Parathyroid adenoma (tissue), 2 donors: ENCODE data around the gene JAKMIP3.

Experiments used
- H2AFZ ChIP-seq: fragments of 300-600 bp; sonication (generic); one replicate; pipeline ENCODE4 v1.7.0; 2017; ENCODE audit warnings: antibody characterized with exemption, mild to moderate bottlenecking
- H3K27ac ChIP-seq: fragments of 300-600 bp; sonication (generic); one replicate; pipeline ENCODE4 v1.7.0; 2017
- H3K27me3 ChIP-seq: fragments of 300-600 bp; sonication (generic); one replicate; pipeline ENCODE4 v1.7.0; 2017; ENCODE audit warnings: low read length; ENCODE audit not compliant: control insufficient read depth, insufficient read depth
- H3K36me3 ChIP-seq: fragments of 300-600 bp; sonication (generic); one replicate; pipeline ENCODE4 v1.7.0; 2017; ENCODE audit warnings: low read length; ENCODE audit not compliant: control insufficient read depth, insufficient read depth
- H3K4me1 ChIP-seq: fragments of 300-600 bp; sonication (generic); one replicate; pipeline ENCODE4 v1.7.0; 2017; ENCODE audit warnings: control low read depth
- H3K4me2 ChIP-seq: fragments of 300-600 bp; sonication (generic); one replicate; pipeline ENCODE4 v1.7.0; 2017; ENCODE audit warnings: low read length
- H3K4me3 ChIP-seq: fragments of 300-600 bp; sonication (generic); one replicate; pipeline ENCODE4 v1.7.0; 2017; ENCODE audit warnings: low read depth, low read length
- H3K79me2 ChIP-seq: fragments of 300-600 bp; sonication (generic); one replicate; pipeline ENCODE4 v1.7.0; 2017; ENCODE audit warnings: control low read depth
- H3K9ac ChIP-seq: fragments of 300-600 bp; sonication (generic); one replicate; pipeline ENCODE4 v1.7.0; 2017; ENCODE audit warnings: mild to moderate bottlenecking
- H3K9me3 ChIP-seq: fragments of 300-600 bp; sonication (generic); one replicate; pipeline ENCODE4 v1.7.0; 2017; ENCODE audit warnings: low read length; ENCODE audit not compliant: control insufficient read depth
- TF ChIP-seq, protein P1 (sequence below): fragments of 300-600 bp; sonication (generic); IDR thresholded peaks from one replicate; pipeline ENCODE4 v1.7.0; 2017; ENCODE audit warnings: antibody characterized with exemption, mild to moderate bottlenecking
- donor health status: primary hyperparathyroidism.

The JAKMIP3 gene

GRCh38 chr10:132027423-132027983, 38.2 kb upstream of the JAKMIP3 start:
- TF ChIP-seq, protein P1, sequence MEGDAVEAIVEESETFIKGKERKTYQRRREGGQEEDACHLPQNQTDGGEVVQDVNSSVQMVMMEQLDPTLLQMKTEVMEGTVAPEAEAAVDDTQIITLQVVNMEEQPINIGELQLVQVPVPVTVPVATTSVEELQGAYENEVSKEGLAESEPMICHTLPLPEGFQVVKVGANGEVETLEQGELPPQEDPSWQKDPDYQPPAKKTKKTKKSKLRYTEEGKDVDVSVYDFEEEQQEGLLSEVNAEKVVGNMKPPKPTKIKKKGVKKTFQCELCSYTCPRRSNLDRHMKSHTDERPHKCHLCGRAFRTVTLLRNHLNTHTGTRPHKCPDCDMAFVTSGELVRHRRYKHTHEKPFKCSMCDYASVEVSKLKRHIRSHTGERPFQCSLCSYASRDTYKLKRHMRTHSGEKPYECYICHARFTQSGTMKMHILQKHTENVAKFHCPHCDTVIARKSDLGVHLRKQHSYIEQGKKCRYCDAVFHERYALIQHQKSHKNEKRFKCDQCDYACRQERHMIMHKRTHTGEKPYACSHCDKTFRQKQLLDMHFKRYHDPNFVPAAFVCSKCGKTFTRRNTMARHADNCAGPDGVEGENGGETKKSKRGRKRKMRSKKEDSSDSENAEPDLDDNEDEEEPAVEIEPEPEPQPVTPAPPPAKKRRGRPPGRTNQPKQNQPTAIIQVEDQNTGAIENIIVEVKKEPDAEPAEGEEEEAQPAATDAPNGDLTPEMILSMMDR: no peak
- no peaks in the 10 kb centered on the region for H3K4me1 ChIP-seq
- no peak overlapping the region for H3K4me2 ChIP-seq
- no peak overlapping the region for H3K9ac ChIP-seq
- no peak overlapping the region for H3K27ac ChIP-seq
- no peaks in the 10 kb centered on the region for H3K27me3 ChIP-seq
- no peak overlapping the region for H2AFZ ChIP-seq
- no peak overlapping the region for H3K4me3 ChIP-seq
- H3K79me2 ChIP-seq: no peaks in the 10 kb centered on the region
- no peaks in the 10 kb centered on the region for H3K9me3 ChIP-seq
- H3K36me3 ChIP-seq: no peaks in the 10 kb centered on the region

- Histone ChIP-seq H3K9me3 (no peaks in the 10 kb centered on the region), H3K9ac (no peak overlapping the region), H2AFZ (no peak overlapping the region), H3K4me3 (no peak overlapping the region), H3K36me3 (no peaks in the 10 kb centered on the region), H3K4me1 (no peaks in the 10 kb centered on the region), H3K27me3 (no peaks in the 10 kb centered on the region), H3K27ac (no peak overlapping the region), H3K79me2 (no peaks in the 10 kb centered on the region), H3K4me2 (no peak overlapping the region)
- TF ChIP-seq, protein P1: no peak
Observed at GRCh38 chr10:132028706-132029105, 37.0 kb upstream of the JAKMIP3 start.

DNA sequence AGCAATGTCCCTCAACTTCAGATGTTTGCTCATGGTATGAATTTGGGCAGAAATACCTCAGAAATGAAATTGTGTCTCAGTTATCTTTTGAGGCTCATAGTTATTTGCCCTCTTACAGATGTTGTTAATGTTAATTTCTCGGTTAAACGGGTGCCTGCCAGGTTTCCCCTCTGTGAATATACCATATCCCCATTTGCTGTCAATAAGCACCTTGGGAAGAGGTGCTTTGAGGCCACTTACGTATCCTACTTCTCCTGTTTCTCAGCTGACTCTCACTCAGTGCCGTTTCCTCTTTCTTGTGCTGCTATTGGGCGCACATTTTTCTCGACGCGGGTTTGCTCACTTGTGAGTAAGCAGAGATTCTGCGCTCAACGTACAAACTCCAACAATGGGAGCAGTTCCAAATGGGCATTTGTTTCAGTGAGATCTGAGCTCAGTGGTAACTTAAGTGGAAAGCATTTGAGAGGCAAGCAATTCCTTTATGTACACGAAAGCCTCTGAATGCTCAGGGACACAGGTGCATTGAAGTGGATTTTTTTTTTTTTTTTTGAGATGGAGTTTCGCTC, 34.8 kb upstream of the JAKMIP3 start:
- no peaks in the 10 kb centered on the region for H3K27me3 ChIP-seq

GRCh38 chr10:132033632-132034031, 32.1 kb upstream of the JAKMIP3 start:
- TF ChIP-seq, protein P1: no peak
- no peak overlapping the region for H3K4me3 ChIP-seq
- H3K9ac ChIP-seq: no peak overlapping the region
- no peaks in the 10 kb centered on the region for H3K79me2 ChIP-seq
- H3K4me1 ChIP-seq: no peaks in the 10 kb centered on the region
- no peak overlapping the region for H3K27ac ChIP-seq
- H3K27me3 ChIP-seq: no peaks in the 10 kb centered on the region
- H3K4me2 ChIP-seq: no peak overlapping the region
- H3K9me3 ChIP-seq: no peaks in the 10 kb centered on the region
- no peaks in the 10 kb centered on the region for H3K36me3 ChIP-seq
- no peak overlapping the region for H2AFZ ChIP-seq

More for the DNA sequence above, 34.8 kb upstream of the JAKMIP3 start:
- Histone ChIP-seq H3K36me3 (no peaks in the 10 kb centered on the region), H3K9ac (no peak overlapping the region), H3K4me3 (no peak overlapping the region), H3K9me3 (no peaks in the 10 kb centered on the region), H3K27ac (no peak overlapping the region), H3K4me1 (no peaks in the 10 kb centered on the region), H3K4me2 (no peak overlapping the region), H3K79me2 (no peaks in the 10 kb centered on the region), H2AFZ (no peak overlapping the region)
- TF ChIP-seq, protein P1: no peak

- H3K27ac ChIP-seq: no peak overlapping the region
- no peak overlapping the region for H3K4me3 ChIP-seq
- no peaks in the 10 kb centered on the region for H3K9me3 ChIP-seq
- H3K4me2 ChIP-seq: no peak overlapping the region
- H3K27me3 ChIP-seq: no peaks in the 10 kb centered on the region
- H3K4me1 ChIP-seq: no peaks in the 10 kb centered on the region
- no peak overlapping the region for H3K9ac ChIP-seq
- no peaks in the 10 kb centered on the region for H3K36me3 ChIP-seq
- H3K79me2 ChIP-seq: no peaks in the 10 kb centered on the region
- TF ChIP-seq, protein P1: no peak
- no peak overlapping the region for H2AFZ ChIP-seq
Observed at GRCh38 chr10:132035476-132035875, 30.3 kb upstream of the JAKMIP3 start.
